Measurements from ENCODE around the gene TNFAIP8.

TNFAIP8 gene

GRCh38 chr5:119445544-119445943, 89.7 kb downstream of the TNFAIP8 start:
- no peak for DNase-seq (ENCODE audit: low read depth)
- TF ChIP-seq, protein P1, sequence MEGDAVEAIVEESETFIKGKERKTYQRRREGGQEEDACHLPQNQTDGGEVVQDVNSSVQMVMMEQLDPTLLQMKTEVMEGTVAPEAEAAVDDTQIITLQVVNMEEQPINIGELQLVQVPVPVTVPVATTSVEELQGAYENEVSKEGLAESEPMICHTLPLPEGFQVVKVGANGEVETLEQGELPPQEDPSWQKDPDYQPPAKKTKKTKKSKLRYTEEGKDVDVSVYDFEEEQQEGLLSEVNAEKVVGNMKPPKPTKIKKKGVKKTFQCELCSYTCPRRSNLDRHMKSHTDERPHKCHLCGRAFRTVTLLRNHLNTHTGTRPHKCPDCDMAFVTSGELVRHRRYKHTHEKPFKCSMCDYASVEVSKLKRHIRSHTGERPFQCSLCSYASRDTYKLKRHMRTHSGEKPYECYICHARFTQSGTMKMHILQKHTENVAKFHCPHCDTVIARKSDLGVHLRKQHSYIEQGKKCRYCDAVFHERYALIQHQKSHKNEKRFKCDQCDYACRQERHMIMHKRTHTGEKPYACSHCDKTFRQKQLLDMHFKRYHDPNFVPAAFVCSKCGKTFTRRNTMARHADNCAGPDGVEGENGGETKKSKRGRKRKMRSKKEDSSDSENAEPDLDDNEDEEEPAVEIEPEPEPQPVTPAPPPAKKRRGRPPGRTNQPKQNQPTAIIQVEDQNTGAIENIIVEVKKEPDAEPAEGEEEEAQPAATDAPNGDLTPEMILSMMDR (IDR thresholded peaks at IDR 0.05; ENCODE audit: low read length, missing control alignments) = no peak

More at GRCh38 chr5:119445544-119445943, 89.7 kb downstream of the TNFAIP8 start:
- no peak overlapping the region for H3K4me3 ChIP-seq (replicated peaks; ENCODE audit: low read depth, low read length)
